GM19193 (cell line): ENCODE data around the gene KLF16.

ENCODE experiments used
- POLR2A ChIP-seq: IDR thresholded peaks from 4 replicates; pipeline ENCODE4 v1.6.1; 2011; ENCODE audit not compliant: insufficient read depth, insufficient read length; ENCODE audit errors: extremely low read depth

Gene KLF16

GRCh38 chr19:1807030-1807694 is 56.2 kb downstream of the KLF16 start:
- TF ChIP-seq POLR2A = no peak

GRCh38 chr19:1806184-1807029 is 57.0 kb downstream of the KLF16 start:
- TF ChIP-seq POLR2A = no peak

GRCh38 chr19:1805401-1806183 is 57.8 kb downstream of the KLF16 start:
- TF ChIP-seq POLR2A = no peak

- no peak for TF ChIP-seq POLR2A
Observed at GRCh38 chr19:1804858-1805257, 58.5 kb downstream of the KLF16 start.
